Activated CD4-positive, alpha-beta T cell treated with anti-CD3 and anti-CD28 coated beads, Interleukin-2, amount 10 ng/mL, durations not matched to agents 7 days and 5 days (primary cell): Measurements from ENCODE around the gene CNTN4. TPM values are rescaled to one million over a fixed set of nuclear protein-coding genes. Genes with fewer than 3 reads are reported as not detected.
"Not testable (repeated sequence)": the region's sequence is repeated elsewhere in the genome, so short reads cannot be mapped to it uniquely, and the experiment has no call there.

Source experiments
- CTCF ChIA-PET: fragments of 350-600 bp; sonication (Branson Sonifier 250); formaldehyde crosslinking; loops from one replicate; lab custom pipeline; 2021; ENCODE audit warnings: antibody characterized with exemption; lab: Charles Lee
- POLR2A ChIA-PET: fragments of 350-600 bp; sonication (Branson Sonifier 250); formaldehyde crosslinking; loops from one replicate; lab custom pipeline; 2021; ENCODE audit warnings: antibody characterized with exemption; lab: Charles Lee
- DNase-seq: peaks from one replicate; pipeline ENCODE4 v3.0.0-alpha.2; 2020
- H3K27ac Mint-ChIP-seq: one replicate; pipeline ENCODE4 v1.8.0; 2021; ENCODE audit warnings: mild to moderate bottlenecking, moderate library complexity, mixed read lengths
- H3K27me3 Mint-ChIP-seq: one replicate; pipeline ENCODE4 v1.8.0; 2021; ENCODE audit warnings: mixed read lengths
- H3K36me3 Mint-ChIP-seq: one replicate; pipeline ENCODE4 v1.8.0; 2021; ENCODE audit warnings: low read depth, mixed read lengths
- H3K4me1 Mint-ChIP-seq: one replicate; pipeline ENCODE4 v1.8.0; 2021; ENCODE audit warnings: mixed read lengths
- H3K4me3 Mint-ChIP-seq: one replicate; pipeline ENCODE4 v1.8.0; 2021; ENCODE audit warnings: mild to moderate bottlenecking, moderate library complexity, mixed read lengths
- H3K9me3 Mint-ChIP-seq: one replicate; pipeline ENCODE4 v1.8.0; 2021; ENCODE audit warnings: mixed read lengths
- total RNA-seq, 2 experiments: library from RNA; stranded (reverse); gene quantifications; one replicate each; pipeline ENCODE4 v1.2.3, GENCODE V29; 2021

CNTN4 gene
- total RNA-seq, 2 experiments from 2014 or later: not detected

DNA sequence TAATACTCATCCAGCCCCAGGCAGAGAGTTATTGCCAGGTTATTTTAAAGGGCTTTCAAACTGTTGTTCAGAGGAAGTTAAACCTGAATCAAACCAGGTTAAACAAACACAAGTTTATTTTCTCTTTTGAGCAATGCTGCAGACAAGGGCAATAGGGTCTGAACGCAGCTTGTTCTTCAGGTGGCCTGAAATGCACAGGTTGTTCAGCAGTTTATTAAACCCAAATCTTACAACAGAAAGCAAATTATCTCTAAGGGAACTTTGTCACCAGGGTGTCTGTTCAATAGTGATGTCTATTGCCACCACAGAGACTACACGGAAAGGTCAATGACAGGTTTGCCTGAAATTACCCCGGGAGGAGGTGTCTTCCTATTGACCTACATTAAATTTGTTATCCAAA lies 877.5 kb downstream of the CNTN4 start:
- Mint-ChIP-seq H3K36me3 (no peaks in the 10 kb centered on the region), H3K27ac (no peak overlapping the region), H3K4me1 (peaks cover 1% of the 10 kb centered on the region), H3K4me3 (no peak overlapping the region), H3K9me3 (no peaks in the 10 kb centered on the region), H3K27me3 (peaks cover 3% of the 10 kb centered on the region)
- ChIA-PET CTCF (interaction anchor here (0.6 to 0.7 kb wide), 2 partner anchors 777 to 1511 kb away, joined by 3 read pairs; no protein-coding TSS in a partner anchor), POLR2A (no interaction called here)
- DNase-seq: no peak

GRCh38 chr3:2976796-2977195 lies 878.1 kb downstream of the CNTN4 start:
- POLR2A ChIA-PET: no interaction called here

DNA sequence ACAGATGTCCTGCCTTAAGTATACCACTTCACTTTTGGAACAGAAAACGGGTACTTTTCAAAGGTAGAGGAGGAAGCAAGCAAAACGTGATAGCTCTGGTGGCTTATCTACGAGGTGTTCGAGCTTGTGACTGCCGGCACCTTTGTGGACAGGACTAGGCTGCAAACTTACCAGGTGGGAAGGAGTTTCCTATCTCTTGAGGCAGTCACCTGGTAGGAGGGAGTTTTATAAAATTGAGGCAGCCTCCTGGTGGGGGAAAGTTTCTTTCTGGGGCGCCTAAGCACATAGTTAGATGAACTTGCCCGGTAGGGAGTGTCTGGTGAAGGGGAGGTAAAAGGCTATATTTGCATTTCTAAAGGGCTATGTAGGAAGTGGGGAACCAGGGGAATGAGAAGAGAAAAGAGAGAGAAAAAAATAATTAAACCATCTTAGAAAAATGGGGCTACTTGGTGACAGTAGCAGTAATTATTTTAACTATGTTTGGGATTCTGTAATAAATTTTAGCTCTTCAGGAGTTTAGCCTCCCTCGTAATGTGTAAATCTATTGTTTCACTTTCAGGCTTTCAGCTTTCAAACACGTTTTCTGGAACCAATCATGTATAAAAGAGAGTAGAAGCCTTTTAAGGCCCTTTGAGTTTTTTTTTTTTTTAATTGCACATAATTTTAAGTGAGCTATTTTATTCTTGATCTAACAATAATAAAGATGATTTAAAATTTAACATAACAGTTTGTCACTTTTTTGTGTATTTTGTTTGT lies 880.5 kb downstream of the CNTN4 start:
- Mint-ChIP-seq H3K4me1 (peaks cover 1% of the 10 kb centered on the region), H3K27me3 (no peaks in the 10 kb centered on the region), H3K4me3 (no peak overlapping the region), H3K9me3 (no peaks in the 10 kb centered on the region), H3K27ac (no peak overlapping the region), H3K36me3 (no peaks in the 10 kb centered on the region)
- no peak for DNase-seq
- CTCF ChIA-PET: interaction anchor here (0.6 kb wide), 1 partner anchor 505 kb away, joined by 3 read pairs; no protein-coding TSS in a partner anchor
- POLR2A ChIA-PET: no interaction called here

More at GRCh38 chr3:2976796-2977195, 878.1 kb downstream of the CNTN4 start:
- CTCF ChIA-PET: interaction anchor here (0.6 to 0.7 kb wide), 2 partner anchors 778 to 1512 kb away, joined by 3 read pairs; no protein-coding TSS in a partner anchor
- Mint-ChIP-seq H3K27ac (no peak overlapping the region), H3K36me3 (no peaks in the 10 kb centered on the region), H3K4me1 (peaks cover 1% of the 10 kb centered on the region), H3K4me3 (no peak overlapping the region), H3K9me3 (no peaks in the 10 kb centered on the region), H3K27me3 (peaks cover 3% of the 10 kb centered on the region)
- no peak for DNase-seq

- H3K27me3 Mint-ChIP-seq: no peaks in the 10 kb centered on the region
- no peaks in the 10 kb centered on the region for H3K4me1 Mint-ChIP-seq
- H3K36me3 Mint-ChIP-seq: no peaks in the 10 kb centered on the region
- no peak for DNase-seq
- H3K27ac Mint-ChIP-seq: no peak overlapping the region
- ChIA-PET CTCF (interaction anchor here (0.6 kb wide), 1 partner anchor 993 kb away, joined by 3 read pairs; no protein-coding TSS in a partner anchor), POLR2A (no interaction called here)
- no peaks in the 10 kb centered on the region for H3K9me3 Mint-ChIP-seq
- no peak overlapping the region for H3K4me3 Mint-ChIP-seq
Measured at GRCh38 chr3:2984005-2984830, 885.6 kb downstream of the CNTN4 start.

- POLR2A ChIA-PET: interaction anchor here (0.8 kb wide), 1 partner anchor 19 kb away, joined by 3 read pairs; no protein-coding TSS in a partner anchor
- Mint-ChIP-seq H3K4me3 (no peak overlapping the region), H3K4me1 (no peaks in the 10 kb centered on the region), H3K27me3 (no peaks in the 10 kb centered on the region), H3K36me3 (no peaks in the 10 kb centered on the region), H3K27ac (no peak overlapping the region), H3K9me3 (no peaks in the 10 kb centered on the region)
- DNase-seq: no peak
- CTCF ChIA-PET: interaction anchor here (0.6 kb wide), 1 partner anchor 992 kb away, joined by 3 read pairs; no protein-coding TSS in a partner anchor
Measured at GRCh38 chr3:2984831-2985220, 886.2 kb downstream of the CNTN4 start.

DNA sequence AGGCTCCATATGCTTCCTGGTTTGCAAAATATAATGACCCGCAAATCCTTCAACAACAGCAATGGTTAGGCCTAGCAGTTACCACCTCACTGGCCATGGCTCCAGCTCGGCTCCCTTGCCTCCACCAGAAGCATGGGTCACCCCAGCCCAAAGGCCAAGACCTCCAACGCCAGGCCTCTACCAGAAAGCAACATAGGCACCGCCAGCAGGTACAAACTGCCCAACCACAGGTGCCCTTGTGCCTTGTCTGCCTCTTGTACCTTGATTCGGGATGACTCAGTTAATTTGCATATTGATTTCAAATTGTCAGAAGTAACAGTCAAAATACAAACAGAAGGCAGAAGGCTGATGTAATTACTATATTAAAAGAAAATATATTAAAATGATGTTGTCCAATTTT lies 886.8 kb downstream of the CNTN4 start:
- CTCF ChIA-PET: no interaction called here
- Mint-ChIP-seq H3K27me3 (no peaks in the 10 kb centered on the region), H3K36me3 (no peaks in the 10 kb centered on the region), H3K4me1 (no peaks in the 10 kb centered on the region), H3K9me3 (no peaks in the 10 kb centered on the region), H3K4me3 (no peak overlapping the region), H3K27ac (no peak overlapping the region)
- DNase-seq: no peak
- POLR2A ChIA-PET: interaction anchor here (0.8 kb wide), 1 partner anchor 18 kb away, joined by 3 read pairs; no protein-coding TSS in a partner anchor

DNA sequence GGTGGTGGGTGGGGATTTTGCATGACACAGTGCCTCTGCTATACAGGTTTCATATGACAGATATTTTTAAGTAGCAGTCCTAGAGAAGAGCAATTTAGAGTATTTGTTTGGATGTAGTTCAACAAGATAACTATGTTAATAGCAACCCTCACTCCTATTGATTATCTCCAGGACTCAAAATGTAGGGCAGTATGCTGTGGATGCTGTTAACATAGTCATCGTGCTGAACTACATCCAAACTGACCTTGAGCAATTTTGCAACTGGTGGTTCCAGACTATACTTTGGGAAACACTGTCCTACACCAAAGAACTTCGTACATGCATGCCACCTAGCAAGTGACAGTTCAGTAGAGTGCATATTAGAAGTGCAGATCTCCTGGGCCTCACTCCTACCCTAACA lies 893.9 kb downstream of the CNTN4 start:
- peaks cover 2% of the 10 kb centered on the region for H3K27me3 Mint-ChIP-seq
- no peak overlapping the region for H3K4me3 Mint-ChIP-seq
- H3K36me3 Mint-ChIP-seq: no peaks in the 10 kb centered on the region
- no peak for DNase-seq
- no peak overlapping the region for H3K27ac Mint-ChIP-seq
- POLR2A ChIA-PET: no interaction called here
- CTCF ChIA-PET: no interaction called here
- no peaks in the 10 kb centered on the region for H3K9me3 Mint-ChIP-seq
- H3K4me1 Mint-ChIP-seq: peaks cover 2% of the 10 kb centered on the region

DNA sequence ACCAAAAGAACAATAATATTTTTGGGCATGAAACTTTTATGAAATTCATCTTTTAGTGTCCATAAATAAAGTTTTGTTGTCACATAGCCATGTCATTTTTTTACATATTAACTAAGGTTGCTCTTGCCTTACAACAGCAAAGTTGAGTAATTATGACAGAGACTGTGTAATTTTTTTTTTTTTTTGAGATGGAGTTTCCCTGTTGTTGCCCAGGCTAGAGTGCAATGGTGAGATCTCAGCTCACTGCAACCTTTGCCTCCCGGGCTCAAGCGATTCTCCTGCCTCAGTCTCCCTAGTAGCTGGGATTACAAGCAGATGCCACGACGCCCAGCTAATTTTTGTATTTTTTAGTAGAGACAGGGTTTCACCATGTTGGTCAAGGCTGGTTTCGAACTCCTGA lies 894.5 kb downstream of the CNTN4 start:
- CTCF ChIA-PET, H3K9me3 Mint-ChIP-seq, H3K4me1 Mint-ChIP-seq, POLR2A ChIA-PET, H3K4me3 Mint-ChIP-seq, H3K27ac Mint-ChIP-seq, H3K27me3 Mint-ChIP-seq, DNase-seq, H3K36me3 Mint-ChIP-seq: not testable (repeated sequence)

DNA sequence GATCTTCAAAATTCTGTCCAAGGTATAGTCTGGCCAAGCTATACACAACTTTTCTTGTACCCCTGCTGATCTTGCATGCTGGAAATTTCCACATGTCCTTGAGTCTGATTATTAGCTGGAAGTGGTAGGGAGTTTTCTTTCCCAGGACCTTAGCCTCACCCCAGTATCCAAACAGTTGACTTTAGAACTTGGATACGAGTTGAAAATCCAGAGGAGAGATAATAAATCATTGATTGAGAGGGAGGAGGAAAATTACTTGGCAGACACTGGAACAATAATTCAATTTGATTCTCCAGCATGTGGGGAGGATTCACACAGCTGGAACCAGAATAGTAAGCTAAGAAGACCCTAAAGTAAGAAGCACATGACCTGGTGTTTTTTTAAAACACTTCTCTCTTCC lies 895.1 kb downstream of the CNTN4 start:
- no peak for DNase-seq
- CTCF ChIA-PET: no interaction called here

DNA sequence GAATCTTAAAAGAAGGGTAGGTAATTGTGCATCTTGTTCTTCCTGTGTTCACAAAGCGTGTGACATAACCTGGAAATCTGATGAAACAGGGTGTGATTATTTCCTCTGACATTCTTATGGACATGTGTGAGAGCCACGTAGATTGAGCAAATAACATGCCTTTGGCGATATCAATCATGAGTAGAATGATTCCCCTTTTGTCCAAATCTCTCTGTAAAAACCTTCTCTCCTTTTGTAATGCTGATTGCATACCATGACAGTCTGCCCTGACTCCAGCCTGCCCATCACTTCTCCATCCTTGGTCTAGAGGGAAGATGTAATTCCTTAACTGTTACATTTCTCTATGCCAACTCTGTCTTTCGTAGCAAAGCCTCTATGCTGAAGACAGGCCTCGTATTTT lies 896.5 kb downstream of the CNTN4 start:
- peaks cover 2% of the 10 kb centered on the region for H3K4me1 Mint-ChIP-seq
- CTCF ChIA-PET: no interaction called here
- H3K36me3 Mint-ChIP-seq: no peaks in the 10 kb centered on the region
- H3K9me3 Mint-ChIP-seq: no peaks in the 10 kb centered on the region
- peaks cover 2% of the 10 kb centered on the region for H3K27me3 Mint-ChIP-seq
- no peak for DNase-seq
- H3K27ac Mint-ChIP-seq: no peak overlapping the region
- no peak overlapping the region for H3K4me3 Mint-ChIP-seq
- POLR2A ChIA-PET: no interaction called here

More for the DNA sequence above, 895.1 kb downstream of the CNTN4 start:
- POLR2A ChIA-PET: no interaction called here
- Mint-ChIP-seq H3K27ac (no peak overlapping the region), H3K9me3 (no peaks in the 10 kb centered on the region), H3K36me3 (no peaks in the 10 kb centered on the region), H3K4me3 (no peak overlapping the region), H3K27me3 (peaks cover 2% of the 10 kb centered on the region), H3K4me1 (peaks cover 2% of the 10 kb centered on the region)

DNA sequence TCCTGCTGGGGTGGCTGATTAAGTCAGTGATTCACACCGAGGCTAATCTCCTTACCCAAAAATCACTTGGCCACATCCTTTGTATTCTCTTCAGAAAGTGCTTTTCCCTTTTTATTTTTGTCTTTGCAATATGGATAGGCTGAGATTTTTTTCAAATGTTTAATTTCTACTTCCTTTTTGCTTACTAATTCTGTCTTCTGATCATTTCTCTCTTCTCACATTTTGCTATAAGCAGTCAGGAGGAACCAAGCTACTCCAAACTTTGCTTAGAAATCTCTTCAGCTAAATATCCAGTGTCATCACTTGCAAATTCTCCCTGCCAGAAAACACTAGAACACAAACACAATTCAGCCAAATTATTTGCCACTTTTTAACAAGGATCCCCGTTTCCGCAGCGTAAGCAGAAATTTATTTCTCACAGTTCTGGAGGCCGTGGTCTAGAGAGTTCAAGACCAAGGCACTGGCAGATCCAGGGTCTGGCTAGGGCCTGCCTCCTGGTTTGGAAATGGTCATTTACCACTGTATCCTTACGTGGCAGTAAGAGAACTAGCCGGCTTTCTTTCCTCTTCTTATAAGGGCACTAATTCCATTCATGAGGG lies 906.6 kb downstream of the CNTN4 start:
- Mint-ChIP-seq H3K4me3 (no peak overlapping the region), H3K4me1 (no peaks in the 10 kb centered on the region), H3K36me3 (no peaks in the 10 kb centered on the region), H3K27me3 (peaks cover 4% of the 10 kb centered on the region), H3K9me3 (no peaks in the 10 kb centered on the region), H3K27ac (no peak overlapping the region)
- CTCF ChIA-PET: no interaction called here
- POLR2A ChIA-PET: no interaction called here
- DNase-seq: no peak

GRCh38 chr3:3013317-3014052 lies 914.8 kb downstream of the CNTN4 start:
- no peaks in the 10 kb centered on the region for H3K9me3 Mint-ChIP-seq
- no peaks in the 10 kb centered on the region for H3K4me1 Mint-ChIP-seq
- H3K27ac Mint-ChIP-seq: no peak overlapping the region
- CTCF ChIA-PET: no interaction called here
- no peak for DNase-seq
- H3K4me3 Mint-ChIP-seq: no peak overlapping the region
- peaks cover 16% of the 10 kb centered on the region for H3K27me3 Mint-ChIP-seq
- POLR2A ChIA-PET: no interaction called here
- no peaks in the 10 kb centered on the region for H3K36me3 Mint-ChIP-seq
